HG03095 (cell line): ENCODE data around the gene ZNF462.
"Not testable (repeated sequence)": the region's sequence is repeated elsewhere in the genome, so short reads cannot be mapped to it uniquely, and the experiment has no call there.

Source experiments
- ATAC-seq: cut with Tn5 transposase; IDR thresholded peaks from one replicate; pipeline ENCODE4 v1.9.1; 2021; ENCODE audit warnings: moderate library complexity; ENCODE audit not compliant: unreplicated experiment

Gene ZNF462

DNA sequence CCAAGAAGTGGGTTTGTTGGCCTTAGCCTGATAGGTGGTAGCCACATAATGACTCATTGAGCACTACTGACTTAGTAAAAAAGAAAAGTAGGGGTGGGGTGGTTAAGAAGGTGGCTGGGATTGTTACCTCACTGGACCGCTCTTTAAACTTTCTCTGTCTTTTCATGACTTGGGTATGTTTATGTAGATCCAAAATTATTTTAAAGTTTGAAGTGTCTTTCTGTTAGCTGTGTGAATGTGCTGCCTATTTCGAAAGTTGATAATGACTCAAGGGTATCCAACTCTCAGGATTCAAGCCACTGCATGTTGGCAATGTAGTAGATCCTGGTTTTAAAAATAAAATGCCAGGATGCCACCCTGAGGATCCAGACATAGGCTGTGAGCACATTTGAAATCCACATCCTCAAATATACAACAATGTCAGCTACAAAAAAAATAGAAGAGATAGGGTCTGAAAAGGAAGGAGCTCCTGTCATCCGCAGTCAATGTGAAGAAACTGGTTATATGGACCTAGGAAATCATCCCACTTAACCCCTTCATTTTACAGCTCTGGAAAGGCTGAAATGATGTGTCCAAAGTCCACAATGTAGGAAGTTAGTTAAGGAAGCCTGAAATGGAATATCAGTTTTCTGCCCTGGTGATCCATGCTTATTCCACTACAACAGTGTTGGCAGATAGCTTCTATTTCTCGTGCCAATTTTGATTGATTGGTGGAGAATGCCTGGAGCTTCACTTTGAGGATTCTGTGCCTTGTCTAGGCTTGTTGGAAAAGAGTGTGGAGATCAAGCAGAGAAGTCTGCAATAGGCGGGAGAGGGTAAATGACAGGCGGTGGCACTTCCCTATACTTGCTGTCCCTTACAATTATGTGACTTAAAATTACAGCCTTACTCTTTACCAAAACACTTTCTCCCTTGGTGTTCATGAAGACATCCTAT, 23.4 kb downstream of the ZNF462 start:
- ATAC-seq, result no peak

- no peak for ATAC-seq
These were observed 24.1 kb downstream of the ZNF462 start for GRCh38 chr9:106887066-106887465.

DNA sequence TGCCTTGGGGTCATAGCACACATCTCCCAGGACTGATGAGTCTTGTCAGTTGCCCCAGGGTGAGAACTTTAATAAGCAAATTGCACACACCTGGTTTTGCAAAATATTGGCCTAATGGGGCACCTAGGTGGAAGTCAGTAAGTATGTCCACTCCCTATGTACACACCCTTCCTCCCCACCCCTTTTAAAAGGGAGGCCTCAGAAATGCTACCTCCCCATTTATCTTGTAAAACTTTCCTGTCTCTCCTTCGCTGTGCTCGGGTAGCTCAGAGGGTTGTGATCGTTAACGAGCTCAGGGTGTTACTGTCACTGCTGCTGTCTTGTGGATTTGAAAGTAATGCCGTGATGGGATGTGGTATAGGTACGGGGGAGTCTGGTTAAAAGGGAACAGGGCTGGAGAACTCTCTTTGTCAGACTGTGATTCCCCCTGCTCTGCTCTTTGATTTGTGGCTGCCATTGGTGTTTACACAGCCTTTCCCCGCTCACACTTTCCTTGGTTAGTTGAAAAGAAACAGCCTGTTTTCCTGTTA, 26.2 kb downstream of the ZNF462 start:
- no peak for ATAC-seq

GRCh38 chr9:106890608-106891007, 27.6 kb downstream of the ZNF462 start:
- no peak for ATAC-seq

GRCh38 chr9:106891286-106891685, 28.3 kb downstream of the ZNF462 start:
- no peak for ATAC-seq

- no peak for ATAC-seq
These were observed 29.7 kb downstream of the ZNF462 start for GRCh38 chr9:106892632-106893031.

GRCh38 chr9:106893088-106893487, 30.1 kb downstream of the ZNF462 start:
- ATAC-seq, result no peak

- ATAC-seq, result no peak
These were observed 33.7 kb downstream of the ZNF462 start for GRCh38 chr9:106896695-106897094.

DNA sequence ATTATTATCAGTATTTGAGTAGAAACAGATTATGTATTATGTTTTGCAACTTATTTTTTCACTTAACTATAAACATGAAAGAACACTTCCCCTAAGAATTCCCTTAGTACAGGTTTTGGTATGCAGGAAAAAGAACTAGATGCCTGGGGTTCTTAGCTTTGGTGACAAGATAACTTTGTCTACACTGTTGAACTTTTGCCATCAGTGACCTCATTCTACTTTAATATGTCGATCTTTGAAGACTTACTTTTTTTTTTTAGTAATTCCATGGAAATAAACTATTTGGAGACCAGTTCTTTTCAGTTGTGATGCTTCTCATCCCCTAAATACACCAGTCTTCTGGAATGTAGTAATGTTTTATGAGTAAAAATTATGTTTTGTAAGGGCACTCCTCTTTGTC, 34.3 kb downstream of the ZNF462 start:
- ATAC-seq, result no peak

- no peak for ATAC-seq
These were observed 34.8 kb downstream of the ZNF462 start for GRCh38 chr9:106897751-106898150.

DNA sequence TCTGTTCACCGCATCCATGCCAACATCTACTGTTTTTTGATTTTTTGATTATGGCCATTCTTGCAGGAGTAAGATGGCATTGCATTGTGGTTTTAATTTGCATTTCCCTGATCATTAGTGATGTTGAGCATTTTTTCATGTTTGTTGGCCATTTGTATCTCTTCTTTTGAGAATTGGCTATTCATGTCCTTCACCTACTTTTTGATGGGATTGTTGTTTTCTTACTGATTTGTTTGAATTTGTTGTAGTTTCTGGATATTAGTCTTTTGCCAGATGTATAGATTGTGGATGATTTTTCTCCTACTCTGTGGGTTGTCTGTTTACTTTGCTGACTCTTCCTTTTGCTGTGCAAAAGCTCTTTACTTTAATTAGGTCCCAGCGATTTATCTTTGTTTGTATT, 37.6 kb downstream of the ZNF462 start:
- ATAC-seq, result not testable (repeated sequence)

- ATAC-seq, result no peak
These were observed 43.2 kb downstream of the ZNF462 start for GRCh38 chr9:106906129-106906528.

GRCh38 chr9:106911951-106912350, 49.0 kb downstream of the ZNF462 start:
- no peak for ATAC-seq

DNA sequence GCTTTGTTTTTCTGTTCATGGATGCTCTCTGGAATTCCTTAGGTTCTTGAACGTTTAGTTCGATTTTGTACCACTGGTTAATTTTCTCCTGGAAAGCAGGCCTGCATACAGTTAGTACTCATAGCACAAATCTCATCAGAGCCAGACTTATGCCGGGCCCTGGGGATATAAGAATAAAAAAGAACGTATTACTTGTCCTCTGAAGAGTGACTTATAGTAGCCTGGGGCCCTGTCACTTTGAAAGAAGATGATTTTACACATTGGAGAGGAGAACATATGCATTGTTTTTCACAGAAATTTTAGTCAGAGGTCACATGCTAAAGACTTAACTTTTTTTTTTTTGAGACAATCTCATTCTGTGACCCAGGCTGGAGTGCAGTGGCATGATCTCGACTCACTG, 50.3 kb downstream of the ZNF462 start:
- ATAC-seq, result no peak

GRCh38 chr9:106915851-106916250, 52.9 kb downstream of the ZNF462 start:
- ATAC-seq, result no peak

GRCh38 chr9:106916466-106917235, 53.7 kb downstream of the ZNF462 start:
- no peak for ATAC-seq

DNA sequence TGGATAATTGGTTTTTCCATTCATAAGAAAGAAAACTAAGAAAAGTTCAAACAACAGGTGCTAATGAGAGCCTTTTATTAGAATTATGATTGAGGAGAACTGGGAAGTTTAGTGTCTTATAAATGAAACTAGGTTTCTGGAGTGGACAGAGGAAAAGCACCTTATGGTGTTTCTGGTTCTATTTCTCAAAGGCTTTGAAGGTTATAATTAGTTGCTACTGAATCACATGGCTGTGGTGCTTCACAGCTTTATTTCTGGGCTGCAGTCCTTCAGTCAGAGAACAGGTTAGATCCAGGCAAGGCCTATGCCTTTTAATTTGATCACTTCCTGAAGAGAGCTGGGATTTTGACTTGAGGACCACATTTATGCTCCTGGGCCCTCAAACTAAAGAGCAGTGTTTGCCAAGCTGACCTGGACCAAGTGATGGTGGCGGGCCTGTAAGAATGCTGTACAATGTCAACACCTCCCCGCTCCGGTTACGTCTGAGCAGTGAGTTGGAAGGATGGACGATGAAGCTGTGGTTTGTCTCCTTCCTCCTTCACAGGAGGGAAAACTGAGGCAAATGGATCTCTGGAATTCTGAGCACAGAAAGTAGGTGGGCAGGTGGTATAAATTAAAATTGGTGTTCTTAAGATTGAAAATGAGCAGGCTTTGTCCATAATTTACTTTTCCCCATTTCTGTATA, 56.0 kb downstream of the ZNF462 start:
- no peak for ATAC-seq

- no peak for ATAC-seq
These were observed 57.1 kb downstream of the ZNF462 start for GRCh38 chr9:106920091-106920490.

DNA sequence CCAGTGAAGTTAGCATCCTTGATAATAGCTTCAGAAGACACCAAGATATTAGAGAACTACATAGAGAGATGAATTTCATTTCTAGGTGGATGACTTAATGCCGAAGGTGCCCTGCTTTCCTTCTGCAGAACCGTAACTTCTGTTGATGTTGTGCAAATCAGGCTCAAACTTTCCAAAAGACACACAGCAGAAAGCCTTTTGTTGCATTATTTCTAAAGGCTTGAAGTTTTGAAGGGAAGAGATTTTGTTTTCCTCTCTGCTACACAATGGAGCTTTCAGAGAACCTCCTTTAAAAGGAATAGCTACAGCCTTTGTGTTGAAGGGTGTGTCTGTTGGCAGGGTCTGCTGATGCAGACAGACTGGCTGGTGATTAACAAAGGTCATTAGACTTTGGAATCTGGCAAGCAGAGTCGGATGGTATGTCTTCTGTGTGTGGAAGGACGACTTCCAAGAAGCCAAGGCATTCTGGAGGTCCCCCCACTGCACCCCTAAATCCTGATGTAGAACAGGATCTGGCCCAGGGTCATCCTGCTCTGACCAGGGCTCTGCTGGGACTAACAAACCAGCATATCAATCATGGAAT, 57.8 kb downstream of the ZNF462 start:
- no peak for ATAC-seq

GRCh38 chr9:106921341-106921899, 58.5 kb downstream of the ZNF462 start:
- ATAC-seq, result no peak
